HL-60 (cell line): ENCODE data around the gene AGRN.

Experiments used
- DNase-seq, 2 experiments: peaks; one replicate each; pipeline ENCODE4 v3.0.0-alpha.2; 2010 to 2020; ENCODE audit warnings: low read depth in 1 of 2, low spot score in 1 of 2
- H3K27ac ChIP-seq: fragments of 250-450 bp; sonication (Bioruptor Pico); replicated peaks from 2 replicates; pipeline ENCODE4 v1.5.1; 2020; ENCODE audit warnings: mild to moderate bottlenecking, moderate library complexity
- H3K27me3 ChIP-seq: fragments of 250-450 bp; sonication (Bioruptor Pico); 2 replicates; pipeline ENCODE4 v1.5.1; 2021; ENCODE audit warnings: mild to moderate bottlenecking, moderate library complexity; ENCODE audit not compliant: insufficient read depth, poor library complexity, severe bottlenecking
- H3K4me3 ChIP-seq: replicated peaks from 2 replicates; pipeline ENCODE4 v1.5.1; 2011; ENCODE audit warnings: mild to moderate bottlenecking, control low read depth, low read length; ENCODE audit not compliant: insufficient read depth
- GABPA ChIP-seq: IDR thresholded peaks from 2 replicates; pipeline ENCODE4 v1.6.1; 2012; ENCODE audit warnings: low read depth
- POLR2AphosphoS5 ChIP-seq: IDR thresholded peaks from 2 replicates; pipeline ENCODE4 v1.6.1; 2012; ENCODE audit warnings: low read depth
- SPI1 ChIP-seq: IDR thresholded peaks from 2 replicates; pipeline ENCODE4 v1.6.1; 2012; ENCODE audit warnings: low read depth, mild to moderate bottlenecking, borderline replicate concordance
- TF ChIP-seq, protein P1 (sequence below): IDR thresholded peaks from one replicate; pipeline ENCODE4 v1.5.1; 2011; ENCODE audit warnings: low read length, control low read depth, inconsistent platforms; ENCODE audit not compliant: insufficient read depth
- TF ChIP-seq, protein P2 (sequence below): IDR thresholded peaks from 2 replicates; pipeline ENCODE4 v1.6.1; 2012; ENCODE audit warnings: low read depth; ENCODE audit not compliant: insufficient replicate concordance

AGRN gene

GRCh38 chr1:1069056-1069710 is 49.3 kb downstream of the AGRN start:
- TF ChIP-seq POLR2AphosphoS5, result no peak
- TF ChIP-seq, protein P1, sequence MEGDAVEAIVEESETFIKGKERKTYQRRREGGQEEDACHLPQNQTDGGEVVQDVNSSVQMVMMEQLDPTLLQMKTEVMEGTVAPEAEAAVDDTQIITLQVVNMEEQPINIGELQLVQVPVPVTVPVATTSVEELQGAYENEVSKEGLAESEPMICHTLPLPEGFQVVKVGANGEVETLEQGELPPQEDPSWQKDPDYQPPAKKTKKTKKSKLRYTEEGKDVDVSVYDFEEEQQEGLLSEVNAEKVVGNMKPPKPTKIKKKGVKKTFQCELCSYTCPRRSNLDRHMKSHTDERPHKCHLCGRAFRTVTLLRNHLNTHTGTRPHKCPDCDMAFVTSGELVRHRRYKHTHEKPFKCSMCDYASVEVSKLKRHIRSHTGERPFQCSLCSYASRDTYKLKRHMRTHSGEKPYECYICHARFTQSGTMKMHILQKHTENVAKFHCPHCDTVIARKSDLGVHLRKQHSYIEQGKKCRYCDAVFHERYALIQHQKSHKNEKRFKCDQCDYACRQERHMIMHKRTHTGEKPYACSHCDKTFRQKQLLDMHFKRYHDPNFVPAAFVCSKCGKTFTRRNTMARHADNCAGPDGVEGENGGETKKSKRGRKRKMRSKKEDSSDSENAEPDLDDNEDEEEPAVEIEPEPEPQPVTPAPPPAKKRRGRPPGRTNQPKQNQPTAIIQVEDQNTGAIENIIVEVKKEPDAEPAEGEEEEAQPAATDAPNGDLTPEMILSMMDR, result no peak
- no peak for TF ChIP-seq GABPA
- TF ChIP-seq, protein P2, sequence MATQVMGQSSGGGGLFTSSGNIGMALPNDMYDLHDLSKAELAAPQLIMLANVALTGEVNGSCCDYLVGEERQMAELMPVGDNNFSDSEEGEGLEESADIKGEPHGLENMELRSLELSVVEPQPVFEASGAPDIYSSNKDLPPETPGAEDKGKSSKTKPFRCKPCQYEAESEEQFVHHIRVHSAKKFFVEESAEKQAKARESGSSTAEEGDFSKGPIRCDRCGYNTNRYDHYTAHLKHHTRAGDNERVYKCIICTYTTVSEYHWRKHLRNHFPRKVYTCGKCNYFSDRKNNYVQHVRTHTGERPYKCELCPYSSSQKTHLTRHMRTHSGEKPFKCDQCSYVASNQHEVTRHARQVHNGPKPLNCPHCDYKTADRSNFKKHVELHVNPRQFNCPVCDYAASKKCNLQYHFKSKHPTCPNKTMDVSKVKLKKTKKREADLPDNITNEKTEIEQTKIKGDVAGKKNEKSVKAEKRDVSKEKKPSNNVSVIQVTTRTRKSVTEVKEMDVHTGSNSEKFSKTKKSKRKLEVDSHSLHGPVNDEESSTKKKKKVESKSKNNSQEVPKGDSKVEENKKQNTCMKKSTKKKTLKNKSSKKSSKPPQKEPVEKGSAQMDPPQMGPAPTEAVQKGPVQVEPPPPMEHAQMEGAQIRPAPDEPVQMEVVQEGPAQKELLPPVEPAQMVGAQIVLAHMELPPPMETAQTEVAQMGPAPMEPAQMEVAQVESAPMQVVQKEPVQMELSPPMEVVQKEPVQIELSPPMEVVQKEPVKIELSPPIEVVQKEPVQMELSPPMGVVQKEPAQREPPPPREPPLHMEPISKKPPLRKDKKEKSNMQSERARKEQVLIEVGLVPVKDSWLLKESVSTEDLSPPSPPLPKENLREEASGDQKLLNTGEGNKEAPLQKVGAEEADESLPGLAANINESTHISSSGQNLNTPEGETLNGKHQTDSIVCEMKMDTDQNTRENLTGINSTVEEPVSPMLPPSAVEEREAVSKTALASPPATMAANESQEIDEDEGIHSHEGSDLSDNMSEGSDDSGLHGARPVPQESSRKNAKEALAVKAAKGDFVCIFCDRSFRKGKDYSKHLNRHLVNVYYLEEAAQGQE, result no peak
- TF ChIP-seq SPI1, result no peak
- H3K4me3 ChIP-seq, result peak overlapping the region; percentile 76
- peaks cover 22% of the 10 kb centered on the region for H3K27me3 ChIP-seq
- DNase-seq, result peak; percentile 66 to 81
- no peak overlapping the region for H3K27ac ChIP-seq

GRCh38 chr1:1069711-1070676 is 50.1 kb downstream of the AGRN start:
- Histone ChIP-seq H3K4me3 (peak overlapping the region; percentile 76; the same call in 1 of the 2 replicates), H3K27ac (no peak overlapping the region), H3K27me3 (peaks cover 22% of the 10 kb centered on the region)
- DNase-seq, result no peak
- TF ChIP-seq GABPA, result no peak
- no peak for TF ChIP-seq POLR2AphosphoS5
- TF ChIP-seq, protein P2, result no peak
- TF ChIP-seq, protein P1, result no peak
- no peak for TF ChIP-seq SPI1

GRCh38 chr1:1071486-1072298 is 51.8 kb downstream of the AGRN start:
- H3K27me3 ChIP-seq, result peaks cover 13% of the 10 kb centered on the region
- TF ChIP-seq, protein P1, result no peak
- no peak for TF ChIP-seq POLR2AphosphoS5
- no peak for TF ChIP-seq SPI1
- TF ChIP-seq, protein P2, result no peak
- no peak for TF ChIP-seq GABPA

More at GRCh38 chr1:1071486-1072298, 51.8 kb downstream of the AGRN start:
- no peak overlapping the region for H3K4me3 ChIP-seq
- DNase-seq, result no peak
- H3K27ac ChIP-seq, result no peak overlapping the region
